BJ (cell line): Measurements from ENCODE around the gene RCAN2. TPM values are rescaled to one million over a fixed set of nuclear protein-coding genes. Genes with fewer than 3 reads are reported as not detected.

Experiments
- CTCF ChIA-PET: fragments of 350-600 bp; formaldehyde crosslinking; extraction: SDS; loops from one replicate; lab custom pipeline; 2021; ENCODE audit warnings: antibody characterized with exemption, inconsistent platforms; lab: Yijun Ruan, JAX
- POLR2A ChIA-PET: fragments of 300-600 bp; sonication (Branson Sonifier 250); formaldehyde crosslinking; extraction: SDS; loops from one replicate; lab custom pipeline; 2021; ENCODE audit warnings: antibody characterized with exemption; lab: Charles Lee
- DNase-seq: peaks from one replicate; pipeline ENCODE4 v3.0.0-alpha.2; 2011; ENCODE audit warnings: low read depth
- H3K27me3 ChIP-seq: 2 replicates; pipeline ENCODE4 v1.6.0; 2011; ENCODE audit warnings: low read length; ENCODE audit not compliant: control insufficient read depth, insufficient read depth
- H3K36me3 ChIP-seq: 2 replicates; pipeline ENCODE4 v1.5.1; 2011; ENCODE audit warnings: low read length; ENCODE audit not compliant: control insufficient read depth, insufficient read depth
- H3K4me3 ChIP-seq: 2 replicates; pipeline ENCODE4 v1.5.1; 2011; ENCODE audit warnings: low read depth, mild to moderate bottlenecking, control low read depth, low read length
- CTCF ChIP-seq: IDR thresholded peaks from 2 replicates; pipeline ENCODE4 v1.5.1; 2011; ENCODE audit warnings: low read depth, mild to moderate bottlenecking, control low read depth, inconsistent platforms, low read length, moderate library complexity; ENCODE audit not compliant: insufficient read depth
- polyA plus RNA-seq: library from polyadenylated mRNA; depleted of rRNA; stranded (reverse); fragments of >200 nt; gene quantifications from 2 replicates; pipeline ENCODE4 v1.2.3, GENCODE V29; 2011

Gene RCAN2
- polyA plus RNA-seq, 1 experiment: 5.9 TPM

- Histone ChIP-seq H3K27me3 (peaks cover 2% of the 10 kb centered on the region; the same call in 1 of the 2 replicates), H3K4me3 (no peak overlapping the region), H3K36me3 (no peaks in the 10 kb centered on the region)
- ChIA-PET POLR2A (no interaction called here), CTCF (interaction anchor here (1.1 to 1.5 kb wide), 2 partner anchors 84 to 233 kb away, joined by 3 read pairs; no protein-coding TSS in a partner anchor)
- DNase-seq: no peak
- no peak for TF ChIP-seq CTCF
These were observed 167.2 kb downstream of the RCAN2 start for GRCh38 chr6:46323966-46324622.

- H3K4me3 ChIP-seq: no peak overlapping the region
- peak; percentile 96 for DNase-seq
- no peak for TF ChIP-seq CTCF
- peaks cover 2% of the 10 kb centered on the region; the same call in 1 of the 2 replicates for H3K27me3 ChIP-seq
- CTCF ChIA-PET: interaction anchor here (0.9 to 1.6 kb wide), 4 partner anchors 85 to 233 kb away, joined by 3 to 4 read pairs (median 4); no protein-coding TSS in a partner anchor
- POLR2A ChIA-PET: interaction anchor here (0.6 kb wide), 1 partner anchor 15 kb away, joined by 4 read pairs; no protein-coding TSS in a partner anchor
- no peaks in the 10 kb centered on the region for H3K36me3 ChIP-seq
These were observed 167.8 kb downstream of the RCAN2 start for GRCh38 chr6:46323312-46323965.

GRCh38 chr6:46320505-46320904, 170.7 kb downstream of the RCAN2 start:
- ChIA-PET POLR2A (interaction anchor here (0.6 to 0.7 kb wide), 3 partner anchors 20 to 1163 kb away, joined by 3 to 14 read pairs (median 4); no protein-coding TSS in a partner anchor), CTCF (interaction anchor here (1.0 to 1.8 kb wide), 3 partner anchors 51 to 99 kb away, joined by 3 to 5 read pairs (median 5); no protein-coding TSS in a partner anchor)
- DNase-seq: peak; percentile 31
- no peak for TF ChIP-seq CTCF
- Histone ChIP-seq H3K36me3 (no peaks in the 10 kb centered on the region), H3K4me3 (no peak overlapping the region), H3K27me3 (no peaks in the 10 kb centered on the region)

GRCh38 chr6:46315589-46315988, 175.7 kb downstream of the RCAN2 start:
- Histone ChIP-seq H3K27me3 (no peaks in the 10 kb centered on the region), H3K36me3 (no peaks in the 10 kb centered on the region), H3K4me3 (no peak overlapping the region)
- CTCF ChIA-PET: no interaction called here
- no peak for TF ChIP-seq CTCF
- DNase-seq: no peak
- POLR2A ChIA-PET: no interaction called here

GRCh38 chr6:46312654-46313053, 178.6 kb downstream of the RCAN2 start:
- POLR2A ChIA-PET: no interaction called here
- CTCF ChIA-PET: no interaction called here

More at GRCh38 chr6:46312654-46313053, 178.6 kb downstream of the RCAN2 start:
- TF ChIP-seq CTCF: no peak
- H3K27me3 ChIP-seq: no peaks in the 10 kb centered on the region
- no peak for DNase-seq
- no peaks in the 10 kb centered on the region for H3K36me3 ChIP-seq
- no peak overlapping the region for H3K4me3 ChIP-seq
